ENCODE measurements around the gene SPINDOC. TPM values are rescaled to one million over a fixed set of nuclear protein-coding genes. Genes with fewer than 3 reads are reported as not detected.

Gene SPINDOC
- polyA plus RNA-seq, 3 donors = 0.10 to 3.3 (median 0.20) TPM

GRCh38 chr11:63845303-63845702 lies 32.0 kb downstream of the SPINDOC start:
- peaks cover 55 to 60% of the 10 kb centered on the region in 2 donors for H3K4me1 ChIP-seq (ENCODE audit: control insufficient read depth in 1 of 2, insufficient read depth in 2 of 2, low read length in 2 of 2)
- peaks cover 99% of the 10 kb centered on the region for H4K20me1 ChIP-seq (ENCODE audit: insufficient read depth, low read length)
- peak overlapping the region; percentile 15 for H3K9ac ChIP-seq (ENCODE audit: insufficient read depth, low read length, poor library complexity, severe bottlenecking)
- H3K27ac ChIP-seq (ENCODE audit: low read depth in 1 of 2, low read length in 2 of 2) = peak overlapping the region; percentile 64 to 83
- peaks cover 50 to 76% of the 10 kb centered on the region in 2 donors for H3K36me3 Mint-ChIP-seq
- no peaks in the 10 kb centered on the region for H3K9me3 ChIP-seq (replicated peaks in 1 of 2; ENCODE audit: control insufficient read depth in 1 of 2, insufficient read depth in 1 of 2, low read length in 2 of 2)
- H3K79me2 ChIP-seq (ENCODE audit: insufficient read depth, low read length) = peaks cover 100% of the 10 kb centered on the region
- intact Hi-C loops (cut with micrococcal nuclease) = no loop called here
- no peaks in the 10 kb centered on the region for H3K27me3 ChIP-seq (ENCODE audit: control insufficient read depth in 2 of 2, insufficient read depth in 2 of 2, low read length in 2 of 2)
- H3K4me1 Mint-ChIP-seq = peaks cover 82% of the 10 kb centered on the region
- peaks cover 17 to 54% of the 10 kb centered on the region in 2 donors for H3K36me3 ChIP-seq (replicated peaks in 1 of 2; ENCODE audit: control insufficient read depth in 1 of 2, insufficient read depth in 2 of 2, low read length in 2 of 2)
- H3K27me3 Mint-ChIP-seq (ENCODE audit: low read depth in 3 of 3) = no peaks in the 10 kb centered on the region
- H3K4me3 Mint-ChIP-seq = peak overlapping the region in 1 of 2 donors; percentile 51
- no peak for TF ChIP-seq CTCF (IDR thresholded peaks at IDR 0.05)
- 86% methylated on average over 1 of the region's 2 CpGs for WGBS (ENCODE audit: insufficient coverage)
- peak overlapping the region in 1 of 3 experiments; percentile 38 for H3K4me3 ChIP-seq (replicated peaks in 1 of 3; ENCODE audit: low read depth in 2 of 3, low read length in 3 of 3)
- peak overlapping the region; percentile 74 to 96 (median 86) for H3K27ac Mint-ChIP-seq
- H3K4me2 ChIP-seq (replicated peaks; ENCODE audit: extremely low read depth, low read length, poor library complexity, severe bottlenecking) = peak overlapping the region; percentile 47
- H2AFZ ChIP-seq (ENCODE audit: insufficient read depth, low read depth, low read length, poor library complexity, severe bottlenecking) = no peak overlapping the region
- DNase-seq = peak; percentile 52 to 95 (median 67)
- no peaks in the 10 kb centered on the region for H3K9me3 Mint-ChIP-seq

GRCh38 chr11:63845911-63846310 lies 32.7 kb downstream of the SPINDOC start:
- H3K36me3 Mint-ChIP-seq = peaks cover 49 to 80% of the 10 kb centered on the region in 2 donors

More at GRCh38 chr11:63845911-63846310, 32.7 kb downstream of the SPINDOC start:
- H4K20me1 ChIP-seq (ENCODE audit: insufficient read depth, low read length) = peaks cover 99% of the 10 kb centered on the region
- Mint-ChIP-seq H3K27me3 (ENCODE audit: low read depth in 3 of 3) (no peaks in the 10 kb centered on the region), H3K27ac (peak overlapping the region; percentile 36 to 96 (median 85)), H3K4me1 (peaks cover 82% of the 10 kb centered on the region), H3K9me3 (no peaks in the 10 kb centered on the region), H3K4me3 (no peak overlapping the region)
- DNase-seq = no peak
- peaks cover 100% of the 10 kb centered on the region for H3K79me2 ChIP-seq (ENCODE audit: insufficient read depth, low read length)
- H2AFZ ChIP-seq (ENCODE audit: insufficient read depth, low read depth, low read length, poor library complexity, severe bottlenecking) = no peak overlapping the region
- WGBS (ENCODE audit: insufficient coverage) = 93% methylated on average over 2 of the region's 7 CpGs
- H3K27me3 ChIP-seq (ENCODE audit: control insufficient read depth in 2 of 2, insufficient read depth in 2 of 2, low read length in 2 of 2) = no peaks in the 10 kb centered on the region
- peaks cover 17 to 54% of the 10 kb centered on the region in 2 donors for H3K36me3 ChIP-seq (replicated peaks in 1 of 2; ENCODE audit: control insufficient read depth in 1 of 2, insufficient read depth in 2 of 2, low read length in 2 of 2)
- H3K27ac ChIP-seq (ENCODE audit: low read depth in 1 of 2, low read length in 2 of 2) = peak overlapping the region; percentile 64 to 83
- no peak overlapping the region for H3K9ac ChIP-seq (ENCODE audit: insufficient read depth, low read length, poor library complexity, severe bottlenecking)
- no peaks in the 10 kb centered on the region for H3K9me3 ChIP-seq (replicated peaks in 1 of 2; ENCODE audit: control insufficient read depth in 1 of 2, insufficient read depth in 1 of 2, low read length in 2 of 2)
- H3K4me1 ChIP-seq (ENCODE audit: control insufficient read depth in 1 of 2, insufficient read depth in 2 of 2, low read length in 2 of 2) = peaks cover 54 to 60% of the 10 kb centered on the region in 2 donors
- intact Hi-C loops (cut with micrococcal nuclease) = no loop called here
- H3K4me2 ChIP-seq (replicated peaks; ENCODE audit: extremely low read depth, low read length, poor library complexity, severe bottlenecking) = peak overlapping the region; percentile 47
- no peak for TF ChIP-seq CTCF (IDR thresholded peaks at IDR 0.05)
- peak overlapping the region in 1 of 3 experiments; percentile 38 for H3K4me3 ChIP-seq (replicated peaks in 1 of 3; ENCODE audit: low read depth in 2 of 3, low read length in 3 of 3)
